ENCODE measurements around the gene RILPL1. TPM values are rescaled to one million over a fixed set of nuclear protein-coding genes. Genes with fewer than 3 reads are reported as not detected.

The RILPL1 gene
- total and polyA plus RNA-seq, 10 of the 15 experiments (the other 5 are each of a cell fraction or from before 2014, with no cell fraction given) = 0.05 to 0.61 (median 0.25) TPM

DNA sequence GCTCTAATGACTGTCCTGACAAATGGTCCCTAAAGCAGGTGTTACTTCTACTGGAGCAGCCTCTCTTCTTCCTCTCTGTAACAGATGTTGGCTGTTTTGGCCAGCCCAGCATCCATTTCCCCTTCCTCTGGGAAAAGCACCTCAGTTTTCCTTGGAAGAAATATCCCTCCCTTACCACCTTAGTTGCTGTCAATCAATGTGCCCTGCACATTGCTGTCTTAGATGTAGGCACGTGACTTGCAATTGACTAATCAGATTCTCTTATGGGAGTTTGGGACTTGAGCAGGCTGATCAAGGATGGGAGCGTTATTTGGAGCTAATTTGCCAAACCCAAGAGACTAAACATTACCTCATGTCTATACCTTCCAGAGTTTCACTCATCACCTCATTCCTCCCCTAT, 38.9 kb upstream of the RILPL1 start:
- ATAC-seq (no peak), DNase-seq (ENCODE audit: low read depth, low spot score) (no peak), FAIRE-seq (no peak)
- Histone ChIP-seq H4K20me1 (ENCODE audit: control insufficient read depth, insufficient read depth) (no peaks in the 10 kb centered on the region), H2AFZ (ENCODE audit: control insufficient read depth, low read depth, low read length) (no peak overlapping the region), H3K27me3 (replicated peaks in 1 of 2; ENCODE audit: control insufficient read depth in 2 of 2, insufficient read depth in 2 of 2, low read length in 1 of 2) (no peaks in the 10 kb centered on the region; a peak in 1 of 4 replicates), H3K36me3 (ENCODE audit: control insufficient read depth in 2 of 2, insufficient read depth in 2 of 2, low read length in 1 of 2) (no peaks in the 10 kb centered on the region), H3K9ac (ENCODE audit: control insufficient read depth, insufficient read depth, low read length) (no peak overlapping the region), H3K27ac (ENCODE audit: control insufficient read depth, insufficient read depth) (no peak overlapping the region), H3K4me3 (no peak overlapping the region), H3K79me2 (ENCODE audit: control insufficient read depth, insufficient read depth, low read length) (no peaks in the 10 kb centered on the region), H3K9me3 (replicated peaks; ENCODE audit: control insufficient read depth, insufficient read depth, low read length) (no peaks in the 10 kb centered on the region; the same call in 2 of the 3 replicates), H3K4me1 (ENCODE audit: control insufficient read depth, insufficient read depth, low read length) (no peaks in the 10 kb centered on the region), H3K4me2 (ENCODE audit: control insufficient read depth, insufficient read depth) (no peak overlapping the region)
- in situ Hi-C loops (cut with MboI) (no loop called here), intact Hi-C loops (cut with micrococcal nuclease; ENCODE audit: unreplicated experiment) (no loop called here)
- 38% methylated on average over 2 of the region's 2 CpGs for WGBS (ENCODE audit: insufficient coverage, insufficient replicate concordance, low lambda C conversion rate, missing lambda C conversion rate)
- RAD21 ChIA-PET (ENCODE audit: unreplicated experiment) = no interaction called here
- SMC1A ChIA-PET (ENCODE audit: uncharacterized antibody, unreplicated experiment) = interaction anchor here (1.6 kb wide), 1 partner anchor 216 kb away, joined by 3 read pairs; no protein-coding TSS in a partner anchor
- CTCF ChIA-PET = interaction anchor here (1.9 kb wide), 1 partner anchor 10 kb away, joined by 11 read pairs; no protein-coding TSS in a partner anchor
- POLR2A ChIA-PET = no interaction called here
- no TSS peak for BruUV-seq (replicated peaks)
- TF ChIP-seq ASH2L (IDR thresholded peaks at IDR 0.05; ENCODE audit: borderline replicate concordance, low read depth) (no peak), SUZ12 (IDR thresholded peaks at IDR 0.05; ENCODE audit: unreplicated experiment) (no peak), POLR2A (IDR thresholded peaks at IDR 0.05; ENCODE audit: low read depth, low read length) (no peak), LARP7 (IDR thresholded peaks at IDR 0.05) (no peak), NFYB (IDR thresholded peaks at IDR 0.05; ENCODE audit: insufficient read depth, low read depth, low read length) (no peak), SP1 (IDR thresholded peaks at IDR 0.05; ENCODE audit: low read depth, low read length) (no peak), TAF1 (IDR thresholded peaks at IDR 0.05; ENCODE audit: borderline replicate concordance, low read depth, low read length) (no peak), SMAD1 (IDR thresholded peaks at IDR 0.05; ENCODE audit: low read depth, partially characterized antibody) (no peak), RBBP5 (conservative IDR thresholded peaks at IDR 0.05) (no peak), ZNF384 (IDR thresholded peaks at IDR 0.05; ENCODE audit: borderline replicate concordance, low read depth, low read length) (no peak), SMARCA5 (IDR thresholded peaks at IDR 0.05) (no peak), FOXK2 (IDR thresholded peaks at IDR 0.05) (no peak), BACH1 (IDR thresholded peaks at IDR 0.05; ENCODE audit: borderline replicate concordance) (no peak), JUND (IDR thresholded peaks at IDR 0.05; ENCODE audit: low read depth, low read length) (no peak), PAX8 (IDR thresholded peaks at IDR 0.05) (no peak), JUNB (IDR thresholded peaks at IDR 0.05) (no peak), ZNF24 (IDR thresholded peaks at IDR 0.05) (no peak)
- TF ChIP-seq, protein P1, sequence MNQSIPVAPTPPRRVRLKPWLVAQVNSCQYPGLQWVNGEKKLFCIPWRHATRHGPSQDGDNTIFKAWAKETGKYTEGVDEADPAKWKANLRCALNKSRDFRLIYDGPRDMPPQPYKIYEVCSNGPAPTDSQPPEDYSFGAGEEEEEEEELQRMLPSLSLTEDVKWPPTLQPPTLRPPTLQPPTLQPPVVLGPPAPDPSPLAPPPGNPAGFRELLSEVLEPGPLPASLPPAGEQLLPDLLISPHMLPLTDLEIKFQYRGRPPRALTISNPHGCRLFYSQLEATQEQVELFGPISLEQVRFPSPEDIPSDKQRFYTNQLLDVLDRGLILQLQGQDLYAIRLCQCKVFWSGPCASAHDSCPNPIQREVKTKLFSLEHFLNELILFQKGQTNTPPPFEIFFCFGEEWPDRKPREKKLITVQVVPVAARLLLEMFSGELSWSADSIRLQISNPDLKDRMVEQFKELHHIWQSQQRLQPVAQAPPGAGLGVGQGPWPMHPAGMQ (IDR thresholded peaks at IDR 0.05; ENCODE audit: borderline replicate concordance) = no peak
- TF ChIP-seq, protein P2, sequence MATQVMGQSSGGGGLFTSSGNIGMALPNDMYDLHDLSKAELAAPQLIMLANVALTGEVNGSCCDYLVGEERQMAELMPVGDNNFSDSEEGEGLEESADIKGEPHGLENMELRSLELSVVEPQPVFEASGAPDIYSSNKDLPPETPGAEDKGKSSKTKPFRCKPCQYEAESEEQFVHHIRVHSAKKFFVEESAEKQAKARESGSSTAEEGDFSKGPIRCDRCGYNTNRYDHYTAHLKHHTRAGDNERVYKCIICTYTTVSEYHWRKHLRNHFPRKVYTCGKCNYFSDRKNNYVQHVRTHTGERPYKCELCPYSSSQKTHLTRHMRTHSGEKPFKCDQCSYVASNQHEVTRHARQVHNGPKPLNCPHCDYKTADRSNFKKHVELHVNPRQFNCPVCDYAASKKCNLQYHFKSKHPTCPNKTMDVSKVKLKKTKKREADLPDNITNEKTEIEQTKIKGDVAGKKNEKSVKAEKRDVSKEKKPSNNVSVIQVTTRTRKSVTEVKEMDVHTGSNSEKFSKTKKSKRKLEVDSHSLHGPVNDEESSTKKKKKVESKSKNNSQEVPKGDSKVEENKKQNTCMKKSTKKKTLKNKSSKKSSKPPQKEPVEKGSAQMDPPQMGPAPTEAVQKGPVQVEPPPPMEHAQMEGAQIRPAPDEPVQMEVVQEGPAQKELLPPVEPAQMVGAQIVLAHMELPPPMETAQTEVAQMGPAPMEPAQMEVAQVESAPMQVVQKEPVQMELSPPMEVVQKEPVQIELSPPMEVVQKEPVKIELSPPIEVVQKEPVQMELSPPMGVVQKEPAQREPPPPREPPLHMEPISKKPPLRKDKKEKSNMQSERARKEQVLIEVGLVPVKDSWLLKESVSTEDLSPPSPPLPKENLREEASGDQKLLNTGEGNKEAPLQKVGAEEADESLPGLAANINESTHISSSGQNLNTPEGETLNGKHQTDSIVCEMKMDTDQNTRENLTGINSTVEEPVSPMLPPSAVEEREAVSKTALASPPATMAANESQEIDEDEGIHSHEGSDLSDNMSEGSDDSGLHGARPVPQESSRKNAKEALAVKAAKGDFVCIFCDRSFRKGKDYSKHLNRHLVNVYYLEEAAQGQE (IDR thresholded peaks at IDR 0.05; ENCODE audit: low read depth, low read length) = no peak

All from GM12878 (cell line).